H1 (cell line): ENCODE data around the gene CXCL16. TPM values are rescaled to one million over a fixed set of nuclear protein-coding genes. Genes with fewer than 3 reads are reported as not detected.

Source experiments
- BACH1 ChIP-seq: IDR thresholded peaks from 2 replicates; pipeline ENCODE4 v1.6.1; 2012; ENCODE audit warnings: low read length, improper control_type of control experiment
- FOSL1 ChIP-seq: IDR thresholded peaks from 2 replicates; pipeline ENCODE4 v1.6.1; 2011; ENCODE audit warnings: mild to moderate bottlenecking, low read depth, low read length, moderate library complexity; ENCODE audit not compliant: insufficient read depth
- KDM5A ChIP-seq: fragments of 200-600 bp; IDR thresholded peaks from 2 replicates; pipeline ENCODE4 v1.7.1; 2012; ENCODE audit warnings: mild to moderate bottlenecking, low read length, inconsistent platforms, mixed read lengths
- polyA plus RNA-seq, 7 experiments: library from polyadenylated mRNA; depleted of rRNA in 3 of 7; stranded (reverse) in 5 of 7; unstranded in 2 of 7; fragments of >200 nt in 5 of 7; fragments of 200-250 nt in 2 of 7; gene quantifications; 1 replicate in 5 of 7; 2 replicates in 1 of 7; 4 replicates in 1 of 7; pipeline versions ENCODE4 v1.2.1 to v1.2.3, GENCODE V29; 2011 to 2013; ENCODE audit warnings: missing spikeins in 2 of 7, mixed read lengths in 2 of 7
- total RNA-seq: library from RNA; stranded (reverse); fragmentation: NEBNext Ultra II Directional; extraction: Animal tissue kit (Norgen Biotek cat#: 25700); gene quantifications from 2 replicates; pipeline ENCODE4 v1.2.1, GENCODE V29; 2021

The CXCL16 gene
- total and polyA plus RNA-seq, 2 of the 8 experiments (the other 6 are each of a cell fraction or from before 2014, with no cell fraction given) = 3.5 to 4.8 TPM

DNA sequence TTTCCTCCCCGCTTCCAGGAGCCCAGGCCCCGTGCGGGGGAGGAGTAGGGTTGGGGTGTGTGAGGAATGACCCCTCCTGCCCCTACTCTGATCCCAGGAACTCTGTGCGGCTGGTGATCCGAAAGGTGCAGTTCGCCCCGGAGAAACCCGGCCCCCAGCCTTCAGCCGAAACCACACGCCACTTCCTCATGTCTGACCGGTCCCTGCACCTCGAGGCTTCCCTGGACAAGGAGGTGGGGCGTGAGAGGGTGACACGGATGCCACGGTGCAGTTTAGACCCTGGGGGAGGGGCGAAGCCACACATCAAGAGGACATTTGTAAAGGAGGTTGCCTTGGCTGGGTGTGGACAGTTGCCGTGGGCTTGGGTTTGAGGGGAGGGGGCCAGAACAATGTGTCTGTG, 21.9 kb downstream of the CXCL16 start (continued):
- TF ChIP-seq KDM5A (no peak), FOSL1 (no peak), BACH1 (no peak)
- TF ChIP-seq, all 59 proteins: peak for 0
